CD4-positive, alpha-beta T cell treated with Interleukin-12 subunit alpha and Interleukin-12 subunit beta, for 1 hour (primary cell): ENCODE results near the gene CMIP.

ENCODE experiments used
- DNase-seq: peaks from one replicate; pipeline ENCODE4 v3.0.0-alpha.2; 2020

The CMIP gene

DNA sequence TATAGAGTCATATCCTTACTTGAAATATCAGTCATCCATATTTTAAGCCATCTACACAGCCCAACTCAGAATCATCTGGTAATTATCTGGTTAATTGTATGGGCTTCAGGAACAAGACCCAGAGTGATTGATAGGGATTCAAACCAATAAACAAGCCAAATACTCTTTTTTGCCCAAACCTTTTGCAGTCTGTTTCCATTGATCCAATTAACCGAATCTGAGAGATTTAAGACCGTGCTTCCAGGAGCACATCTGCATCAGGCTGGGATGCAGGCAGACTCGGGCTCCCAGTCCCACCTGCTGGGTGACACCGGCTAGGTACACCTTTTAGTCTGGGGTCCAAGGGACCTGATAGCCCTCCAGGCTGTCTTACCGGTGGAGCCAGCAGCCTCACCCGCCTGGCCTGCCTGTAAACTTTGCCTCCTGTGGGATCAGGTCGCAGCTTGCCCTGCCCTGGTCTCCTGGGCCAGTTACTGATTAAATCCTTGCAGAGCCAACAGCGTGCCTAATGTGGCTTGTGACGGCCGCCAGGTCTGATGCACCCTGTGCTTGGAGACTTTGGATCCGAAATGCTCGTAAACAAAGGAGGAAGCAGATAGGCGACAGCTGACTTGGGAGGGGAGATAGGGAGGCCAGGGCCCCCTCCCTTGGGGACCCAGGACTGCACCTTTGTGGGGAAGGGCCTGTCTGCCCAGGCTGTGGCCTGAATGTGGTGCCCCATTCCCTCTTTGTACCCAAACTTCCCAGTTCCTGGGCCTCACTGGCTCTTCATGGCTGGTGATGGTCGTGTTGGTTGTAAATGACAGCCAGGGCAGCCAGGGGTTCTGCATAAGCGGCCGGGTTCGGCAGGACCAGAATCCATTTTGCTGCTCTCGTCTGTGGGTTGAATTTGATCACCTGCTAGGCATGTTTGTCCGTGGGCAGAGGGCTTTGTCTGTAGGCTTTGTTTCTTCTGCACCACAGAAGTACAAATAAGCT lies 3.8 kb downstream of the CMIP start:
- DNase-seq = no peak

DNA sequence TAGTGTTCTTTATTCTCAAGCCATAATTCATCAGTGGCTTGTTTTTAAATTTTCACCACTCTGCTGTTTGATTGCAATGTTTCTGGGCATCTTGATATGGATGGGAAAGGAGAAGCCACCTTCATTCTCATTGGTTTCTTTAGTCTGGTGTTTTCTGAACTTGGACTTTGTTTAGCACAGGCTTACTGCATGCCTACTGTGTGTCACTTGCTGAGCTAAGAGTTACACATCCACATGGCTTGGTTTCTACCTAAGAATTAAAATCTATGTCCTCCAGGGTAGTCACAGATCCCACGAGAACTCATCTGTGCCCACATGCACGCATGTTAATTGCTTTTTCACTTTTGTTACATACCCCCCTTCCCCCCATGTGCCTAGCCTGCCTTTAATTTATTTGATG lies 4.6 kb downstream of the CMIP start:
- DNase-seq = no peak

DNA sequence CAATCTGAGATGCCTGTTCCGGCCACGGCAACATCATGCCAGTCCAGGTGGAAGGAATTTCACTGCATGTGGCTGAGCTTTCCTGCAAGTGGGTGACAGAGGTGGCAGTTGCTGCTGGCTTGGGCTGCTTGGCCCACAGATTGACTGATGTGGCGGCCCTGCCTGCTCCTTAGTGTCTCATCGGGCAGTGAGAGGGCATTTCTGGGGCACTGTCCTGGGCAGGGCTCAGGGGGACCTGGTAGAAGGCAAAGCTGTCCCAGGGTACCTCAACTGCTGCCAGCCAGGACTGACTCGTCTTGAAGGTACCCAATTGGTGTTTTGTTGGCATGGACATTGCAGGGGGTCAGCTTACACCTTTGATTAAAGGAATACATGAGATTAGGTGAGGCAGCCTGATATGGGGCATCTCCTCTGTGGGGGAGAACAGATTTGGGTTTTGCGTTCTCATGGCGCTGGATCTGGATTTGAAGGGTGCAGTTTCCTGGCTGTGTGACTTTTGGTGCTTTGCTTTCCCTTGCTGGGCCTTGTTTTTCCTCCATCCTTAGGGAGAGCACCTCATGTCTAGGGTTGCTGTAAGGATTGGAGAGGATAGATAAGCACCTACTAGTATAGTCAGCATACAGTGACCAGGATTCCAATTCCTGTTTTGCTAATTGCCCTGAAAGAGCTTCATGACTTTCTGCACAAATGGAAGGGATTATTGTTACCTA lies 5.4 kb downstream of the CMIP start:
- DNase-seq = no peak

GRCh38 chr16:81450783-81451491 lies 6.3 kb downstream of the CMIP start:
- DNase-seq = no peak

- DNase-seq = peak; percentile 23
Observed at GRCh38 chr16:81451753-81452680, 7.4 kb downstream of the CMIP start.

GRCh38 chr16:81453091-81453728 lies 8.6 kb downstream of the CMIP start:
- no peak for DNase-seq

- no peak for DNase-seq
Observed at GRCh38 chr16:81454044-81454443, 9.4 kb downstream of the CMIP start.

DNA sequence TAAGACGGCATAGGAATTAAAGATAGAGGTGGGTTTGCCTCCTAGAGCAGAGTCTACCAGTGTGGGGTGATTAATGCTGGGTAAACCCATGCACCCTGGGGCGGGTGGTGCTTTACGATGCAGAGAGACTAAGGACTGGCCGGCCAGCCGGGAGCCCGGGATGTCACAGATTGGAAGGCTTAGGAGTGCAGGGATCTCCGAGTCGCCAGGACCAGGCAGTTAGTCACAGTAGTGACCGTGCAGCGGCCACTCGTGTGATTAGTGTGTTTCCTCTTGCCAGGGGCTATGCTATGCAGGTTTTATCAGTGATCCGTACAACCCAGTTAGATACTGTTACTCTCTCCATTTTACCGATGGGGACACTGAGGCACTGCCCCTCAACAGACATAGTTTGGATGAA lies 10.4 kb downstream of the CMIP start:
- DNase-seq = no peak

- no peak for DNase-seq
Observed at GRCh38 chr16:81455720-81456494, 11.3 kb downstream of the CMIP start.

- no peak for DNase-seq
Observed at GRCh38 chr16:81456523-81457325, 12.1 kb downstream of the CMIP start.

- no peak for DNase-seq
Observed at GRCh38 chr16:81457326-81458133, 12.9 kb downstream of the CMIP start.

GRCh38 chr16:81458149-81458669 lies 13.6 kb downstream of the CMIP start:
- no peak for DNase-seq

DNA sequence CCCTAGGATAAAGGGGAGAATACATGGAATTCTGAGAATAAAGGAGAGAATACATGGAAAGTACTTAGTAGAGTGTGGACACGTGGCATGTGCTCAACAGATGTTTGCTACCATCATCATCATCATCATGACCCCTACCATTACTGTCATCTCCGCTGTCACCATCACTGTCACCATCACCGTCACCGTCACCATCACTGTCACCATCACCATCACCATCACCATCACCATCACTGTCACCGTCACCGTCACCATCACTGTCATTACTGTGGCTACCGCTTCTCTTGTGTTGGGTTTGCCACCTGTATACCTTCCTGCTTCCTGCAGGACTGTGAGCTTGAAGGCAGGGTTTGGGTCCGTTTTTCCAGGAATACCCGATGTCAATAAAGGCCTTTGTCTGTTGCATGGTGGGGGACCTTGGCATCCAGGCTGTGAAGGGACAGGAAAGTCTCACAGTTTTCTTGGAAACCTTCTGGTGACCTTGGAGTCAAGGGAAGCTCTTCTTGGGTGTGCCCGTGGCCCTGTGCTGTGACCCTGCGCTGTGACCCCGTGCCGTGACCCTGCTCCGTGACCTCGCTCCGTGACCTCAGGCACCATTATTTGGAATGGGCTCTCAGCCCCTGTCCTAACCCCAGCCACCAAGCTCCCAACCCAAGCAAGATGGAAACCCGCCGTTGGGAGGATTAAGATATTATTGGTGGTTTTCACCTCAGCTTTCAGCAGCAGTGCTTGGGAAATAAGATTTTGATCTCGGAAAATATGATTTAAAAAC lies 14.4 kb downstream of the CMIP start:
- no peak for DNase-seq

DNA sequence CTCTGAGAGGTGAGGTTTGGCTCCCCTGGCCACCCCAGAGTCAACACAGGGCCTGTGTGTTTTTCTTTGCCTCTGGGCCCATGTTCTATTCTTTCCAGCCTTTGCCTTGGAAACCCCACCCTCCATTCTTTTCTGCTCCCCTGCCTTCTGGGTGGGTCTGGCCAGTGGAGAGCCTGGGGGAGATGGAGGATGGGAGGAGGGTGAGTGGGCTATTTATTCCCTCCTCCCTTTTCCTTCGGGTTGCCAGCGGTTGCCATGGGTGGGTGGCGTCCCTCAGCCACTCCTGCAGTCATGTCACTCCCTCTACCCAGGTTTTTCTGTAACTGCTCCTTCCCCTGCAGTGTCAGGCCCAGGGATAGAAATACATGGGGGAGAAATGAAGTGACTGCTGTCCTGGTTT lies 15.5 kb downstream of the CMIP start:
- no peak for DNase-seq

DNA sequence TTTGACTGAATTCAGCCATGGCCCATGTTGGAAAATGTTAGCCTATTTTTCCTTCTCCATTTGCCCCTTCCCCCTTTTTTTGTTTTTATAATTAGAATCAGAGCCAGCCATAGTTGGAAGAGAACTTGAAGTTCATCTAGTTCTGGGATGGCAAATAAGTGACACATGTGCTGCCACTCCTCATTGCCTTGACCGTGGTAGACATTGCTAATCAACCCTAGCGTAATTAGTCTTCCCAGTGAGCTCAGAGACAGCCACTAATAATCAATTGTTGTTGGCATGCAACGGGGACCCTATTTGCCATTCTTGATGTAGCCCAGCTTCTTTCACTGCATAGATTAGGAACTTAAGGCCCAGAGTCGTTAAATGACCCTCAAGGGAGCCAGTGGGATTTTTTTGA lies 16.6 kb downstream of the CMIP start:
- no peak for DNase-seq

GRCh38 chr16:81461766-81462165 lies 17.2 kb downstream of the CMIP start:
- no peak for DNase-seq

GRCh38 chr16:81462683-81463082 lies 18.1 kb downstream of the CMIP start:
- DNase-seq = no peak

- no peak for DNase-seq
Observed at GRCh38 chr16:81463296-81463890, 18.8 kb downstream of the CMIP start.
